Fibroblast of the conjunctiva (primary cell): ENCODE data around the gene IBTK.
"Not testable (repeated sequence)": the region's sequence is repeated elsewhere in the genome, so short reads cannot be mapped to it uniquely, and the experiment has no call there.

Experiments
- DNase-seq: peaks from one replicate; pipeline ENCODE4 v3.0.0-alpha.2; 2010; ENCODE audit warnings: low read depth

Gene IBTK

GRCh38 chr6:82247505-82248272 lies at the start of gene IBTK:
IBTK (minus strand) TSS chr6:82247744; CDS start chr6:82240486, 7,258 bp downstream.
- DNase-seq = peak; percentile 91

GRCh38 chr6:82283771-82284410 lies 36.3 kb upstream of the IBTK start:
- DNase-seq = no peak

- DNase-seq = not testable (repeated sequence)
Observed at GRCh38 chr6:82281550-82281949, 34.0 kb upstream of the IBTK start.

- no peak for DNase-seq
Observed at GRCh38 chr6:82277686-82278085, 30.1 kb upstream of the IBTK start.

- DNase-seq = no peak
Observed at GRCh38 chr6:82275686-82276085, 28.1 kb upstream of the IBTK start.

- no peak for DNase-seq
Observed at GRCh38 chr6:82273295-82273694, 25.8 kb upstream of the IBTK start.

GRCh38 chr6:82270881-82271635 lies 23.5 kb upstream of the IBTK start:
- peak; percentile 23 for DNase-seq

- no peak for DNase-seq
Observed at GRCh38 chr6:82268301-82268846, 20.8 kb upstream of the IBTK start.

- no peak for DNase-seq
Observed at GRCh38 chr6:82264824-82265223, 17.3 kb upstream of the IBTK start.

GRCh38 chr6:82264321-82264720 lies 16.8 kb upstream of the IBTK start:
- DNase-seq = no peak

GRCh38 chr6:82263916-82264315 lies 16.4 kb upstream of the IBTK start:
- DNase-seq = no peak

- no peak for DNase-seq
Observed at GRCh38 chr6:82260997-82261732, 13.6 kb upstream of the IBTK start.

GRCh38 chr6:82259389-82259788 lies 11.8 kb upstream of the IBTK start:
- no peak for DNase-seq

- no peak for DNase-seq
Observed at GRCh38 chr6:82257088-82257774, 9.7 kb upstream of the IBTK start.

GRCh38 chr6:82254722-82255121 lies 7.2 kb upstream of the IBTK start:
- not testable (repeated sequence) for DNase-seq

GRCh38 chr6:82251942-82252341 lies 4.4 kb upstream of the IBTK start:
- no peak for DNase-seq

- DNase-seq = no peak
Observed at GRCh38 chr6:82249381-82250253, 2.1 kb upstream of the IBTK start.

GRCh38 chr6:82248273-82248735 lies 760 bp upstream of the IBTK start:
- no peak for DNase-seq

- DNase-seq = no peak
Observed at GRCh38 chr6:82246802-82247504, 591 bp downstream of the IBTK start.

- no peak for DNase-seq
Observed at GRCh38 chr6:82246370-82246769, 1.2 kb downstream of the IBTK start.
